T-cell (primary cell): Measurements from ENCODE around the gene AFAP1L1. TPM values are rescaled to one million over a fixed set of nuclear protein-coding genes. Genes with fewer than 3 reads are reported as not detected.

Experiments
- ATAC-seq, 4 experiments: fragments of 200-7000 bp in 3 of 4; fragments of 150-1000 bp in 1 of 4; cut with Tn5 transposase; replicated peaks in 1 of 4; 1 replicate in 3 of 4; 2 replicates in 1 of 4; pipeline ENCODE4 v1.10.0; 2021; ENCODE audit warnings: moderate library complexity in 3 of 4, mild to moderate bottlenecking in 2 of 4, moderate number of reproducible peaks in 1 of 4
- CTCF ChIA-PET, 2 donors: fragments of 300-600 bp; sonication (Branson Sonifier 250); formaldehyde crosslinking; loops; one replicate each; lab custom pipeline; 2022; ENCODE audit warnings: antibody characterized with exemption in 2 of 2; lab: Charles Lee
- POLR2A ChIA-PET, 2 donors: fragments of 300-600 bp; sonication (Branson Sonifier 250); formaldehyde crosslinking; loops; one replicate each; lab custom pipeline; 2022; ENCODE audit warnings: antibody characterized with exemption in 2 of 2; lab: Charles Lee
- DNase-seq, 35 experiments: peaks; one replicate each; pipeline versions ENCODE4 v3.0.0 to v3.0.0-alpha.2; 2013 to 2023
- H3K27ac ChIP-seq: one replicate; pipeline ENCODE4 v1.5.1; 2013; ENCODE audit warnings: low read length
- H3K27me3 ChIP-seq, 2 experiments: replicated peaks in 1 of 2; 1 replicate in 1 of 2; 2 replicates in 1 of 2; pipeline versions ENCODE4 v1.6.1 to v1.7.0; 2013; ENCODE audit warnings: low read length in 1 of 2, mixed read lengths in 1 of 2; ENCODE audit not compliant: control insufficient read depth in 2 of 2, insufficient read depth in 2 of 2; ENCODE audit errors: extremely low read depth in 1 of 2
- H3K36me3 ChIP-seq, 2 donors: 1 replicate in 1 of 2; 2 replicates in 1 of 2; pipeline versions ENCODE4 v1.6.1 to v1.7.0; 2013; ENCODE audit warnings: low read length in 1 of 2; ENCODE audit not compliant: control insufficient read depth in 2 of 2, insufficient read depth in 1 of 2; ENCODE audit errors: extremely low read depth in 1 of 2
- H3K4me1 ChIP-seq, 2 experiments: 1 replicate in 1 of 2; 2 replicates in 1 of 2; pipeline versions ENCODE4 v1.6.1 to v1.7.0; 2013; ENCODE audit warnings: low read length in 2 of 2, mixed read lengths in 1 of 2; ENCODE audit not compliant: insufficient read depth in 2 of 2, control insufficient read depth in 1 of 2; ENCODE audit errors: extremely low read depth in 1 of 2
- H3K4me3 ChIP-seq, 2 donors: 1 replicate in 1 of 2; 2 replicates in 1 of 2; pipeline versions ENCODE4 v1.5.1 to v1.7.0; 2013; ENCODE audit warnings: mild to moderate bottlenecking in 2 of 2, low read length in 1 of 2, moderate library complexity in 1 of 2; ENCODE audit not compliant: control insufficient read depth in 1 of 2; ENCODE audit errors: extremely low read depth in 1 of 2
- H3K9me3 ChIP-seq: 2 replicates; pipeline ENCODE4 v1.7.0; 2013
- H3K27ac Mint-ChIP-seq, 2 donors: one replicate each; pipeline ENCODE4 v1.8.0; 2020 to 2021; ENCODE audit warnings: mild to moderate bottlenecking in 2 of 2, mixed read lengths in 2 of 2
- H3K27me3 Mint-ChIP-seq, 2 donors: one replicate each; pipeline ENCODE4 v1.8.0; 2021 to 2022; ENCODE audit warnings: mixed read lengths in 2 of 2
- H3K36me3 Mint-ChIP-seq: one replicate; pipeline ENCODE4 v1.8.0; 2021; ENCODE audit warnings: mixed read lengths
- H3K4me1 Mint-ChIP-seq, 3 donors: one replicate each; pipeline ENCODE4 v1.8.0; 2020 to 2022; ENCODE audit warnings: mixed read lengths in 3 of 3, mild to moderate bottlenecking in 1 of 3
- H3K4me3 Mint-ChIP-seq, 3 donors: one replicate each; pipeline ENCODE4 v1.8.0; 2020 to 2022; ENCODE audit warnings: mild to moderate bottlenecking in 3 of 3, mixed read lengths in 3 of 3, moderate library complexity in 3 of 3
- H3K9me3 Mint-ChIP-seq, 3 donors: one replicate each; pipeline ENCODE4 v1.8.0; 2020 to 2022; ENCODE audit warnings: mixed read lengths in 3 of 3
- WGBS: methylation state at CpG from one replicate; pipeline ENCODE4 v1.1.5; 2013; ENCODE audit warnings: missing lambda C conversion rate; ENCODE audit not compliant: insufficient coverage; 5-methylcytosine and 5-hydroxymethylcytosine counted together
- total RNA-seq, 35 experiments: library from RNA in 6 of 35; stranded (reverse) in 6 of 35; fragments of 120-200 nt in 1 of 35; gene quantifications; one replicate each; pipeline versions ENCODE4 v1.2.1 to v1.2.4 and lab custom pipeline; 2013 to 2026

The AFAP1L1 gene
- total RNA-seq, 5 donors from 2014 or later (not counting 1 experiment from before 2014, with no cell fraction given): 0.20 to 0.99 (median 0.50) TPM

GRCh38 chr5:149265068-149265465 lies 6.6 kb upstream of the AFAP1L1 start:
- Mint-ChIP-seq H3K36me3 (no peaks in the 10 kb centered on the region), H3K9me3 (peaks cover 4 to 10% (median 8%) of the 10 kb centered on the region in 3 donors), H3K4me3 (no peak overlapping the region), H3K27ac (no peak overlapping the region), H3K4me1 (peaks cover 5 to 15% (median 6%) of the 10 kb centered on the region in 3 donors), H3K27me3 (peaks cover 1 to 6% of the 10 kb centered on the region in 2 donors)
- H3K4me1 ChIP-seq: no peaks in the 10 kb centered on the region
- no peaks in the 10 kb centered on the region for H3K36me3 ChIP-seq
- ChIA-PET POLR2A (interaction anchor here in 1 of 2 donors (0.6 to 0.8 kb wide), 2 partner anchors 13 to 130 kb away, joined by 3 to 4 read pairs; no protein-coding TSS in a partner anchor), CTCF (interaction anchor here (0.6 to 4.4 kb wide), 12 partner anchors 12 to 237 kb away, joined by 3 to 34 read pairs (median 6); partner anchors contain the start of gene ABLIM3 (in 2 of the 2))
- no peak for ATAC-seq
- WGBS: 96% methylated on average over 5 of the region's 7 CpGs
- DNase-seq: no peak
- no peak overlapping the region for H3K27ac ChIP-seq
- peaks cover 0 to 17% of the 10 kb centered on the region in 2 experiments for H3K27me3 ChIP-seq
- no peak overlapping the region for H3K4me3 ChIP-seq
- peaks cover 3% of the 10 kb centered on the region for H3K9me3 ChIP-seq

GRCh38 chr5:149265597-149265996 lies 6.1 kb upstream of the AFAP1L1 start:
- Histone ChIP-seq H3K27me3 (peaks cover 0 to 22% of the 10 kb centered on the region in 2 experiments), H3K36me3 (no peaks in the 10 kb centered on the region), H3K27ac (no peak overlapping the region), H3K4me1 (no peaks in the 10 kb centered on the region), H3K9me3 (peaks cover 3% of the 10 kb centered on the region), H3K4me3 (no peak overlapping the region)
- 25% methylated on average over 4 of the region's 4 CpGs for WGBS
- ChIA-PET POLR2A (interaction anchor here in 1 of 2 donors (0.8 kb wide), 1 partner anchor 13 kb away, joined by 3 read pairs; no protein-coding TSS in a partner anchor), CTCF (interaction anchor here (0.7 to 4.4 kb wide), 8 partner anchors 13 to 139 kb away, joined by 3 to 34 read pairs (median 6); partner anchors contain the start of gene ABLIM3 (in 2 of the 2))
- Mint-ChIP-seq H3K36me3 (no peaks in the 10 kb centered on the region), H3K27me3 (peaks cover 0 to 7% of the 10 kb centered on the region in 2 donors), H3K9me3 (peaks cover 4 to 10% (median 8%) of the 10 kb centered on the region in 3 donors), H3K27ac (no peak overlapping the region), H3K4me3 (no peak overlapping the region), H3K4me1 (peaks cover 5 to 15% (median 6%) of the 10 kb centered on the region in 3 donors)
- DNase-seq (no peak), ATAC-seq (no peak)

GRCh38 chr5:149267241-149267973 lies 4.3 kb upstream of the AFAP1L1 start:
- peaks cover 0 to 35% of the 10 kb centered on the region in 2 experiments for H3K27me3 ChIP-seq
- Mint-ChIP-seq H3K27me3 (peaks cover 11 to 18% of the 10 kb centered on the region in 2 donors), H3K9me3 (peaks cover 4 to 10% (median 8%) of the 10 kb centered on the region in 3 donors), H3K36me3 (no peaks in the 10 kb centered on the region), H3K4me3 (no peak overlapping the region), H3K27ac (no peak overlapping the region), H3K4me1 (peaks cover 14 to 26% (median 15%) of the 10 kb centered on the region in 3 donors)
- H3K9me3 ChIP-seq: peaks cover 3% of the 10 kb centered on the region
- ChIA-PET CTCF (interaction anchor here (0.5 to 4.4 kb wide), 11 partner anchors 28 to 1220 kb away, joined by 3 to 34 read pairs (median 3); partner anchors contain the start of gene ABLIM3 (in 1 of the 2)), POLR2A (no interaction called here)
- peaks cover 5 to 11% of the 10 kb centered on the region in 2 experiments for H3K4me1 ChIP-seq
- 100% methylated on average over 1 of the region's 9 CpGs for WGBS
- H3K36me3 ChIP-seq: no peaks in the 10 kb centered on the region
- ATAC-seq (no peak), DNase-seq (no peak)
- H3K27ac ChIP-seq: no peak overlapping the region
- H3K4me3 ChIP-seq: no peak overlapping the region

- ChIA-PET CTCF (interaction anchor here (0.6 to 3.0 kb wide), 22 partner anchors 8 to 1937 kb away, joined by 3 to 17 read pairs (median 3); partner anchors contain the start of genes ABLIM3 (in 2 of the 2) and GRPEL2 (in 1 of the 2)), POLR2A (no interaction called here)
- peak in 2 of 4 experiments; percentile 37 to 43 for ATAC-seq
- H3K4me3 ChIP-seq: no peak overlapping the region
- peaks cover 2 to 48% of the 10 kb centered on the region in 2 experiments for H3K27me3 ChIP-seq
- H3K36me3 ChIP-seq: no peaks in the 10 kb centered on the region
- H3K36me3 Mint-ChIP-seq: no peaks in the 10 kb centered on the region
- peaks cover 5 to 12% of the 10 kb centered on the region in 2 experiments for H3K4me1 ChIP-seq
- DNase-seq: peak in 2 of 35 experiments; percentile 6 to 66
- H3K4me1 Mint-ChIP-seq: peaks cover 15 to 26% (median 17%) of the 10 kb centered on the region in 3 donors
- H3K27ac Mint-ChIP-seq: peak overlapping the region in 1 of 2 donors; percentile 7
- H3K4me3 Mint-ChIP-seq: no peak overlapping the region
- H3K9me3 ChIP-seq: peaks cover 3% of the 10 kb centered on the region
- peaks cover 4 to 10% (median 8%) of the 10 kb centered on the region in 3 donors for H3K9me3 Mint-ChIP-seq
- H3K27ac ChIP-seq: no peak overlapping the region
- peaks cover 24 to 33% of the 10 kb centered on the region in 2 donors for H3K27me3 Mint-ChIP-seq
- WGBS: 30% methylated on average over 1 of the region's 6 CpGs
These were observed 2.6 kb upstream of the AFAP1L1 start for GRCh38 chr5:149268928-149269557.

- 12% methylated on average over 34 of the region's 40 CpGs for WGBS
- ATAC-seq (peak in 1 of 4 experiments; percentile 8), DNase-seq (peak in 2 of 35 experiments; percentile 12)
- Histone ChIP-seq H3K9me3 (peaks cover 3% of the 10 kb centered on the region), H3K27ac (no peak overlapping the region), H3K36me3 (no peaks in the 10 kb centered on the region), H3K4me3 (peak overlapping the region in 1 of 2 donors; percentile 88), H3K4me1 (peaks cover 5 to 12% of the 10 kb centered on the region in 2 experiments), H3K27me3 (peaks cover 2 to 41% of the 10 kb centered on the region in 2 experiments)
- Mint-ChIP-seq H3K27ac (peak overlapping the region in 1 of 2 donors; percentile 28), H3K4me3 (peak overlapping the region; percentile 37 to 89 (median 61)), H3K27me3 (peaks cover 29 to 42% of the 10 kb centered on the region in 2 donors), H3K4me1 (peaks cover 9 to 16% (median 10%) of the 10 kb centered on the region in 3 donors), H3K9me3 (peaks cover 4 to 10% (median 8%) of the 10 kb centered on the region in 3 donors), H3K36me3 (no peaks in the 10 kb centered on the region)
- ChIA-PET POLR2A (interaction anchor here in 1 of 2 donors (0.5 kb wide), 1 partner anchor 849 kb away, joined by 4 read pairs; no protein-coding TSS in a partner anchor), CTCF (interaction anchor here in 1 of 2 donors (0.7 kb wide), 1 partner anchor 104 kb away, joined by 3 read pairs; no protein-coding TSS in a partner anchor)
These were observed 404 bp upstream of the AFAP1L1 start for GRCh38 chr5:149271195-149271715.
